Activated CD8-positive, alpha-beta memory T cell treated with anti-CD3 and anti-CD28 coated beads for 36 hours (primary cell): ENCODE measurements around the gene ATM. TPM values are rescaled to one million over a fixed set of nuclear protein-coding genes. Genes with fewer than 3 reads are reported as not detected.

ENCODE experiments used
- CTCF ChIA-PET: fragments of 350-600 bp; sonication (Branson Sonifier 250); formaldehyde crosslinking; loops from one replicate; lab custom pipeline; 2021; ENCODE audit warnings: antibody characterized with exemption; lab: Charles Lee
- POLR2A ChIA-PET: fragments of 350-600 bp; sonication (Branson Sonifier 250); formaldehyde crosslinking; loops from one replicate; lab custom pipeline; 2021; ENCODE audit warnings: antibody characterized with exemption; lab: Charles Lee
- total RNA-seq, 2 experiments: library from RNA; stranded (reverse); gene quantifications; one replicate each; pipeline ENCODE4 v1.2.3, GENCODE V29; 2021

The ATM gene
- total RNA-seq = 10 to 100 TPM; 45.6 to 50.1 TPM

- CTCF ChIA-PET = interaction anchor here (0.5 to 2.1 kb wide), 9 partner anchors 11 to 441 kb away, joined by 3 to 14 read pairs (median 4); no protein-coding TSS in a partner anchor
- POLR2A ChIA-PET = interaction anchor here (0.8 to 2.7 kb wide), 7 partner anchors 13 to 214 kb away, joined by 3 to 15 read pairs (median 4); partner anchors contain the start of gene CUL5
Observed at GRCh38 chr11:108222574-108223347, at the start of gene ATM, which contains the start of gene NPAT. ATM (plus strand) TSS chr11:108223067; CDS start chr11:108227625, 4,558 bp downstream. NPAT (minus strand) TSS chr11:108222638; CDS start chr11:108222536, 102 bp downstream.

GRCh38 chr11:108177570-108177969 lies 45.3 kb upstream of the ATM start:
- ChIA-PET POLR2A (no interaction called here), CTCF (no interaction called here)

GRCh38 chr11:108193725-108194124 lies 29.1 kb upstream of the ATM start:
- CTCF ChIA-PET = no interaction called here
- POLR2A ChIA-PET = no interaction called here

GRCh38 chr11:108196901-108197300 lies 26.0 kb upstream of the ATM start:
- ChIA-PET CTCF (interaction anchor here (1.0 to 1.5 kb wide), 2 partner anchors 22 to 26 kb away, joined by 3 to 4 read pairs; partner anchors contain the start of gene ATM), POLR2A (interaction anchor here (0.6 to 0.7 kb wide), 2 partner anchors 18 to 25 kb away, joined by 3 read pairs; no protein-coding TSS in a partner anchor)

GRCh38 chr11:108197351-108197750 lies 25.5 kb upstream of the ATM start:
- ChIA-PET POLR2A (interaction anchor here (0.7 kb wide), 1 partner anchor 25 kb away, joined by 3 read pairs; no protein-coding TSS in a partner anchor), CTCF (interaction anchor here (1.0 to 1.5 kb wide), 2 partner anchors 22 to 26 kb away, joined by 3 to 4 read pairs; partner anchors contain the start of gene ATM)

- POLR2A ChIA-PET = no interaction called here
Observed at GRCh38 chr11:108198833-108199232, 24.0 kb upstream of the ATM start.

GRCh38 chr11:108199446-108200321 lies 23.2 kb upstream of the ATM start:
- CTCF ChIA-PET = interaction anchor here (0.7 to 1.5 kb wide), 3 partner anchors 16 to 58 kb away, joined by 3 to 4 read pairs (median 4); partner anchors contain the start of genes ATM and NPAT
- POLR2A ChIA-PET = interaction anchor here (1.0 kb wide), 2 partner anchors 22 to 37 kb away, joined by 3 read pairs; no protein-coding TSS in a partner anchor

More at GRCh38 chr11:108198833-108199232, 24.0 kb upstream of the ATM start:
- CTCF ChIA-PET = interaction anchor here (0.7 to 1.5 kb wide), 3 partner anchors 23 to 58 kb away, joined by 3 to 4 read pairs (median 4); partner anchors contain the start of genes ATM and NPAT

- CTCF ChIA-PET = no interaction called here
- POLR2A ChIA-PET = no interaction called here
Observed at GRCh38 chr11:108203075-108203474, 19.8 kb upstream of the ATM start.

- CTCF ChIA-PET = no interaction called here
- POLR2A ChIA-PET = no interaction called here
Observed at GRCh38 chr11:108204376-108204775, 18.5 kb upstream of the ATM start.

GRCh38 chr11:108204929-108205499 lies 17.9 kb upstream of the ATM start:
- ChIA-PET POLR2A (no interaction called here), CTCF (no interaction called here)

- CTCF ChIA-PET = no interaction called here
- POLR2A ChIA-PET = interaction anchor here (1.1 kb wide), 1 partner anchor 16 kb away, joined by 4 read pairs; the partner anchor contains the start of gene NPAT
Observed at GRCh38 chr11:108206171-108206570, 16.7 kb upstream of the ATM start.

GRCh38 chr11:108206969-108207682 lies 15.7 kb upstream of the ATM start:
- ChIA-PET POLR2A (interaction anchor here (1.1 kb wide), 1 partner anchor 15 kb away, joined by 4 read pairs; the partner anchor contains the start of gene NPAT), CTCF (no interaction called here)

GRCh38 chr11:108207683-108208060 lies 15.2 kb upstream of the ATM start:
- POLR2A ChIA-PET = no interaction called here
- CTCF ChIA-PET = no interaction called here

- CTCF ChIA-PET = interaction anchor here (0.7 kb wide), 1 partner anchor 11 kb away, joined by 4 read pairs; no protein-coding TSS in a partner anchor
- POLR2A ChIA-PET = interaction anchor here (0.6 to 0.7 kb wide), 2 partner anchors 9 to 12 kb away, joined by 3 read pairs; partner anchors contain the start of genes ATM and NPAT
Observed at GRCh38 chr11:108210441-108210840, 12.4 kb upstream of the ATM start.

- POLR2A ChIA-PET = no interaction called here
- CTCF ChIA-PET = no interaction called here
Observed at GRCh38 chr11:108213784-108214183, 9.1 kb upstream of the ATM start.

GRCh38 chr11:108216988-108217387 lies 5.9 kb upstream of the ATM start:
- CTCF ChIA-PET = interaction anchor here (1.0 kb wide), 1 partner anchor 42 kb away, joined by 3 read pairs; no protein-coding TSS in a partner anchor
- POLR2A ChIA-PET = interaction anchor here (0.6 kb wide), 1 partner anchor 15 kb away, joined by 3 read pairs; no protein-coding TSS in a partner anchor

- POLR2A ChIA-PET = interaction anchor here (0.6 kb wide), 1 partner anchor 47 kb away, joined by 4 read pairs; no protein-coding TSS in a partner anchor
- CTCF ChIA-PET = interaction anchor here (1.3 kb wide), 2 partner anchors 21 to 22 kb away, joined by 3 read pairs; no protein-coding TSS in a partner anchor
Observed at GRCh38 chr11:108218455-108218854, 4.4 kb upstream of the ATM start.
